Neutrophil (primary cell): ENCODE data around the gene THOC6.
A peak's percentile ranks its signal among the peaks of the same experiment; 100 is the strongest.

Experiments used
- H3K27ac ChIP-seq: fragments of 200-600 bp; sonication (generic); 2 replicates; pipeline ENCODE4 v1.5.1; 2016; ENCODE audit warnings: mild to moderate bottlenecking, moderate library complexity
- H3K27me3 ChIP-seq: fragments of 200-600 bp; sonication (generic); 2 replicates; pipeline ENCODE4 v1.6.0; 2016; ENCODE audit warnings: mild to moderate bottlenecking
- H3K36me3 ChIP-seq: fragments of 200-600 bp; sonication (generic); 2 replicates; pipeline ENCODE4 v1.5.1; 2017
- H3K4me1 ChIP-seq, 2 experiments: fragments of 200-600 bp in 1 of 2; sonication (generic) in 1 of 2; 1 replicate in 1 of 2; 2 replicates in 1 of 2; pipeline versions ENCODE4 v1.5.1 to v1.6.1; 2013 to 2016; ENCODE audit warnings: low read depth in 1 of 2, low read length in 1 of 2, mild to moderate bottlenecking in 1 of 2, moderate library complexity in 1 of 2; ENCODE audit not compliant: control insufficient read depth in 1 of 2, insufficient read depth in 1 of 2
- H3K4me3 ChIP-seq, 2 experiments: fragments of 200-600 bp in 1 of 2; sonication (generic) in 1 of 2; 1 replicate in 1 of 2; 2 replicates in 1 of 2; pipeline ENCODE4 v1.5.1; 2013 to 2016; ENCODE audit warnings: low read depth in 1 of 2, low read length in 1 of 2, mild to moderate bottlenecking in 1 of 2, moderate library complexity in 1 of 2
- H3K9me3 ChIP-seq: fragments of 200-600 bp; sonication (generic); 2 replicates; pipeline ENCODE4 v1.5.1; 2016
- TF ChIP-seq, protein P1 (sequence below): fragments of 200-600 bp; sonication (generic); IDR thresholded peaks from 2 replicates; pipeline ENCODE4 v1.5.1; 2016; ENCODE audit warnings: antibody characterized with exemption

THOC6 gene

GRCh38 chr16:3023669-3024478, at the start of gene THOC6, which contains the start of gene HCFC1R1:
THOC6 (plus strand) TSS chr16:3024035; CDS start chr16:3024327, 292 bp downstream.
HCFC1R1 (minus strand) TSS chr16:3023942; CDS start chr16:3023941, 1 bp downstream.
- Histone ChIP-seq H3K9me3 (no peaks in the 10 kb centered on the region), H3K4me1 (peaks cover 57 to 70% of the 10 kb centered on the region in 2 experiments), H3K4me3 (peak within 1 kb of the TSS; percentile 74 to 95), H3K27me3 (peaks cover 13% of the 10 kb centered on the region), H3K27ac (peak within 1 kb of the TSS; percentile 90), H3K36me3 (peaks cover 14% of the 10 kb centered on the region)
- TF ChIP-seq, protein P1, sequence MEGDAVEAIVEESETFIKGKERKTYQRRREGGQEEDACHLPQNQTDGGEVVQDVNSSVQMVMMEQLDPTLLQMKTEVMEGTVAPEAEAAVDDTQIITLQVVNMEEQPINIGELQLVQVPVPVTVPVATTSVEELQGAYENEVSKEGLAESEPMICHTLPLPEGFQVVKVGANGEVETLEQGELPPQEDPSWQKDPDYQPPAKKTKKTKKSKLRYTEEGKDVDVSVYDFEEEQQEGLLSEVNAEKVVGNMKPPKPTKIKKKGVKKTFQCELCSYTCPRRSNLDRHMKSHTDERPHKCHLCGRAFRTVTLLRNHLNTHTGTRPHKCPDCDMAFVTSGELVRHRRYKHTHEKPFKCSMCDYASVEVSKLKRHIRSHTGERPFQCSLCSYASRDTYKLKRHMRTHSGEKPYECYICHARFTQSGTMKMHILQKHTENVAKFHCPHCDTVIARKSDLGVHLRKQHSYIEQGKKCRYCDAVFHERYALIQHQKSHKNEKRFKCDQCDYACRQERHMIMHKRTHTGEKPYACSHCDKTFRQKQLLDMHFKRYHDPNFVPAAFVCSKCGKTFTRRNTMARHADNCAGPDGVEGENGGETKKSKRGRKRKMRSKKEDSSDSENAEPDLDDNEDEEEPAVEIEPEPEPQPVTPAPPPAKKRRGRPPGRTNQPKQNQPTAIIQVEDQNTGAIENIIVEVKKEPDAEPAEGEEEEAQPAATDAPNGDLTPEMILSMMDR: peak; percentile 49

DNA sequence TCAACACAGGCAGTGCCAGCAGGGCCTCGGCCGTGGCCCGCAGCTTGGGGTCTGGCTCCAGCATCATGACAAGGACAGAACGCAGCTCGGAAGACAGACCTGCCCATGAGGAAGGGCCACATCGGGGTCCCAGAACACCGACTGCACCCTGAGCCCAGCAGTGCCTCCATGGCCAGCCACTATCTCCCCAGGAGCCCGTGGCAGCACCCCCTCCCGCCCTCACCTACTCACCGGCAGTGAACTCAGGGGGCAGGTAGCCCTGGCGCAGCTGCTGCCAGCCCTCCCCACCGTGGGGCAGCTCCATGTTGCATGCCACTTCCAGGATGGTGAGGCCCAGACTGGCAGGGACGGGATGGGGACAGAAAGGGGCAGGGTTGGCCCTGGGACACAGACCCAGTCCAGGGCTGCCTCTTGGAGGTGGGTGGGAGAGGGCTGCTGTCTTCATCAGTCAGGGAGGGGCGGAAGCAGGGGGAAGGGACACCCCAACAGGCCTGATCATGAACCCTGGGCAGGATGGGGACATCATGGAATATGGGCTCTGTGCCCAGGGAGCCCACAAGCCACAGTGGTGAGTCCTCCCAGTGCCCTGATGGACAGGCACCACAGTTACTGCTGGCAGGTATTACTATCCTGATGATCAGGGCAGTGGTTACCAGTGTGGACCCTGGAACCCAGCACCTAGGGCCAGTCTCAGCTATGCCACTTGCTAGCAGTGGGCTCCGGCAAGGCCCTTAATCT, 49.3 kb upstream of the THOC6 start:
- Histone ChIP-seq H3K27me3 (no peaks in the 10 kb centered on the region), H3K9me3 (no peaks in the 10 kb centered on the region), H3K36me3 (peaks cover 18% of the 10 kb centered on the region), H3K4me1 (peaks cover 15 to 18% of the 10 kb centered on the region in 2 experiments), H3K27ac (no peak overlapping the region), H3K4me3 (no peak overlapping the region)
- TF ChIP-seq, protein P1: no peak

DNA sequence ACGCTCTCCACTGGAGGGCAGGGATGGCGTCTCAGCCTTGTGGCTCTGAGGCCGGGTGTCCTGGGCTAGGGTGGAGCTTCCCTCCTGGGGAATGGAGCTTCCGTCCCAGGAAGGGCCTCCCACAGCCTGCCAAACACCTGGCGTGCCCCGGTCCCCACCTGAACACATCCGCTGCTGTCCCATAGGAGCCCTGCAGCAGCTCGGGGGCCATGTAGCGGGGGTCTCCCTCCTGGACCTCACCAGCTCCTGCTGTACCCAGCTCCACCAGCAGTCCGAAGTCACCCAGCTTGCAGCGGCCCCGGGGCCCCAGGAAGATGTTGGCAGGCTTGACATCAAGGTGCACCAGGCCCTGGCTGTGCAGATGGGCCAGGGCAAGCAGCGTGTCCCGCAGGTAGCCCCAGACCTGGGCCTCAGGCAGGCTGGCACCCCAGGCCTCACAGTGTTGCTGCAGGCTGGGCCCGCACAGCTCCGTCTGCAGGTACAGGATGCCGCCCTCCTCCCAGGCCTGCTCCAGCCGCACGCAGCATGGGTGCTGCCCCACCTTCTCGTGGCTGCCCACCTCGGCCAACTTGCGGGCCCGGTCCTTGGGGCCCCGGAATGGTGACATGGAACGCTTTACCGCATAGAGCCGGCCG, 48.6 kb upstream of the THOC6 start:
- no peaks in the 10 kb centered on the region for H3K27me3 ChIP-seq
- no peak overlapping the region for H3K27ac ChIP-seq
- H3K36me3 ChIP-seq: peaks cover 18% of the 10 kb centered on the region
- peaks cover 15 to 17% of the 10 kb centered on the region in 2 experiments for H3K4me1 ChIP-seq
- TF ChIP-seq, protein P1: no peak
- no peaks in the 10 kb centered on the region for H3K9me3 ChIP-seq
- H3K4me3 ChIP-seq: no peak overlapping the region

- H3K27me3 ChIP-seq: no peaks in the 10 kb centered on the region
- H3K9me3 ChIP-seq: no peaks in the 10 kb centered on the region
- H3K36me3 ChIP-seq: peaks cover 18% of the 10 kb centered on the region
- TF ChIP-seq, protein P1: no peak
- no peak overlapping the region for H3K4me3 ChIP-seq
- peaks cover 17 to 19% of the 10 kb centered on the region in 2 experiments for H3K4me1 ChIP-seq
- no peak overlapping the region for H3K27ac ChIP-seq
These were observed 47.6 kb upstream of the THOC6 start for GRCh38 chr16:2976201-2976600.

DNA sequence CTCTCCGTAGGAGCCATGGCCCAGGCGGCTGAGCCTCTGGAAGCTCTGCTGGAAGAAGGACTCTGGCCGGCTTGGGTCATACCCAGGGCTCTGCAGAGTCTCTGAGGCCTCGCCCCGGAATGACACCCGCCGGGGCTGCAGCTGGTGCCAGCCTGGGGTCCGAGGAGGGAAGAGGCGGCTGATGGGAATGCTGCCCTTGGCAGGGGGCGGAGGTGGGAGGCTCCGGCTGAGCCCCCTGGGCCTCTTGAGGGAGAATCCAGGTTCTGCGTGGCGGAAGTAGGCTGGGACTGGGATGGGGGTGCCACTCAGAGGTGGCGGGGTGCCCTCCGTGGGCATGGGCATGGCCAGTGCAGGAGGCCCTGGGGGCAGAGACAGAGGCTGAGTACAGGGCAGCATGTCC, 47.2 kb upstream of the THOC6 start:
- H3K4me3 ChIP-seq: no peak overlapping the region
- H3K9me3 ChIP-seq: no peaks in the 10 kb centered on the region
- peaks cover 18% of the 10 kb centered on the region for H3K36me3 ChIP-seq
- no peaks in the 10 kb centered on the region for H3K27me3 ChIP-seq
- peaks cover 17 to 19% of the 10 kb centered on the region in 2 experiments for H3K4me1 ChIP-seq
- no peak overlapping the region for H3K27ac ChIP-seq
- TF ChIP-seq, protein P1: no peak
